Fibroblast of villous mesenchyme (primary cell): Measurements from ENCODE around the gene DPH6. TPM values are rescaled to one million over a fixed set of nuclear protein-coding genes. Genes with fewer than 3 reads are reported as not detected.

Source experiments
- DNase-seq: peaks from one replicate; pipeline ENCODE4 v3.0.0-alpha.2; 2010; ENCODE audit warnings: low read depth
- H3K4me3 ChIP-seq: 2 replicates; pipeline ENCODE4 v1.5.1; 2011; ENCODE audit warnings: low read depth, mild to moderate bottlenecking, low read length
- total RNA-seq: library from RNA; depleted of rRNA; stranded (reverse); fragments of >200 nt; gene quantifications from 2 replicates; pipeline ENCODE4 v1.2.3, GENCODE V29; 2012
- TF ChIP-seq, protein P1 (sequence below): IDR thresholded peaks from 2 replicates; pipeline ENCODE4 v1.5.1; 2012; ENCODE audit warnings: low read depth, mild to moderate bottlenecking, low read length; ENCODE audit not compliant: insufficient read depth

DPH6 gene
- total RNA-seq, 1 donor, result 13.8 TPM

DNA sequence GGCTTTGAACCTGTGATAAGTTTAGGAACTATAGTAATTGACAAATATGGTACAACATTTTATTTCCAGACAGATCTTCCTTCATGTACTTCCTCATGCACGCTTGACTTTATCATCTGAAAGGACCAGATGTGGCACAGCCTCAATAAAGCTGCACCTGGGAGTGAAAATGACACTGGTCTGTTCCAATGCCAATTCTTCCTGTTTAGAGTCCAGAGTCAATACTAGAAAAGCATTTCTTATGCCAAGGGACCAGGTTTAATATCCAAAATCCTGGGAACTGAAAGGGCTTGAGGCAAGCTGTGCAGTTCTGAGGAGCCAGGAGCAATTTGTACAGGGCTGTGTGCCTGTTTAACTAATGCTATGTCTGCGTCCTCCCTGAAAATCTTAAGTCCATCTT is 15.3 kb downstream of the DPH6 start:
- H3K4me3 ChIP-seq, result no peak overlapping the region
- TF ChIP-seq, protein P1, sequence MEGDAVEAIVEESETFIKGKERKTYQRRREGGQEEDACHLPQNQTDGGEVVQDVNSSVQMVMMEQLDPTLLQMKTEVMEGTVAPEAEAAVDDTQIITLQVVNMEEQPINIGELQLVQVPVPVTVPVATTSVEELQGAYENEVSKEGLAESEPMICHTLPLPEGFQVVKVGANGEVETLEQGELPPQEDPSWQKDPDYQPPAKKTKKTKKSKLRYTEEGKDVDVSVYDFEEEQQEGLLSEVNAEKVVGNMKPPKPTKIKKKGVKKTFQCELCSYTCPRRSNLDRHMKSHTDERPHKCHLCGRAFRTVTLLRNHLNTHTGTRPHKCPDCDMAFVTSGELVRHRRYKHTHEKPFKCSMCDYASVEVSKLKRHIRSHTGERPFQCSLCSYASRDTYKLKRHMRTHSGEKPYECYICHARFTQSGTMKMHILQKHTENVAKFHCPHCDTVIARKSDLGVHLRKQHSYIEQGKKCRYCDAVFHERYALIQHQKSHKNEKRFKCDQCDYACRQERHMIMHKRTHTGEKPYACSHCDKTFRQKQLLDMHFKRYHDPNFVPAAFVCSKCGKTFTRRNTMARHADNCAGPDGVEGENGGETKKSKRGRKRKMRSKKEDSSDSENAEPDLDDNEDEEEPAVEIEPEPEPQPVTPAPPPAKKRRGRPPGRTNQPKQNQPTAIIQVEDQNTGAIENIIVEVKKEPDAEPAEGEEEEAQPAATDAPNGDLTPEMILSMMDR, result no peak
- DNase-seq, result no peak

DNA sequence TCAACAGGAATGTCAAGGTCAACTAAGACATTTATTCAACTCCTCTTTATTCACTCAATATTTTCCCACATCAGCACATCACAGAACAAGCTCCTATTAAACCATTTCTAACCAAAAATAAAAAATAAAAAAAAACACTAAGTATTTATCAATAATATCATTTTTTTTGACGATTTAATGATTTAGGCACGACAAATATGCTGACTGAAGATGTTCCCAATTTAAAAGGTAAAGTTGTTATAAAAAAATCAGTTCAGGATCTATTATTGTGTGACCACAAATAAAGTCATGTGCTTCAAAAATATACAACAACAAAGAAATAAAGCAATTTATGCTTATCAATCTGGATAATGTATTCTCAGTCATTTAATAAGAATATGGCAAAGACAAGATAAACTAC is 16.2 kb downstream of the DPH6 start:
- DNase-seq, result no peak
- TF ChIP-seq, protein P1, result no peak
- no peak overlapping the region for H3K4me3 ChIP-seq

DNA sequence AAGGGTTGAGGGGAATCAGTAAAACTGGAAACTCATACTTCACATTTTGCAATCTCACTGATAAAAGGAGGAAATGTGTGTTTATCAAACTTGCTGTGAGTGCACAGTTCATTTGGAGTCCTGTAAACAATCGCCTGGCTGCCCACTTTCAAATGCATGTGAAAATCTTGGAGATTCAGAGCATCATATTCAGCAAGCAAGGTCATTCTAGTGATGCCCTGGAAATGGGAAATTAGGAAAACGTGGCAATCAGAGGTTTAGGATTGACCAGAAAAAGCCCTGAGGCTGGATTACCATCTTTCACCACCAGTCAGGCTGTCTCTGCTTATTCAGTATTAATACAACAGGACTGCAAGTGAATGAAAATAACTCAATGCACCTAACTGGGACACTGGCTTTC is 23.9 kb downstream of the DPH6 start:
- H3K4me3 ChIP-seq, result no peak overlapping the region
- peak; percentile 75 for DNase-seq
- TF ChIP-seq, protein P1, result peak; percentile 18

DNA sequence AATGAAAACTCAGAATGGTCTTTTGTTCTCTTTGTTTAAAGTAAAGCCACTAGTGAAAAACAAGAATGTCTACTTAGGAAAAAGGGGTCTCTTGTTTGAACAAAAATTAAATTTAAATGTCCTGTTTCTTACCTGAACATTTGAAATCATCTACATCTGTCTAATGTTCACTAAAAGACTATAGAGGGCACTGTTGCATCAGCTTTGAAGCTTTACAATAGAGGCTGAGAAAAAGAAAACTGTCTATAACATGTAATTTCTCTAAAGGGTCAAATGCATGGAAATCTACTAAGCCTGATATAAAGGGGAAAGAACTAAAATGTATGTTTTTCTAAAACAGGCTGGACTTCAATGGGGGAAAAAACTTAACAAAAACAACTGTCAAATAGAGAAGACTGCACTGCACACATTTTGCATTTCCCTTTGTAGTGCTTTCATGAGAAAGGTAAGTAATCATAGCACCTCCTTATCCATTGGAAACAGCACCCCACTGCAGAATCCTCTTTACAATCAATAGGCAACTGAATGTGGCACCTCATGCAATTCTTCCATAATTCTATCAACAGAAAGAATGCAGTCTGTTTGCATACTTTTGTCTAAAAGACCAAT is 26.3 kb downstream of the DPH6 start:
- DNase-seq, result peak; percentile 73
- no peak overlapping the region for H3K4me3 ChIP-seq
- TF ChIP-seq, protein P1, result peak; percentile 62

DNA sequence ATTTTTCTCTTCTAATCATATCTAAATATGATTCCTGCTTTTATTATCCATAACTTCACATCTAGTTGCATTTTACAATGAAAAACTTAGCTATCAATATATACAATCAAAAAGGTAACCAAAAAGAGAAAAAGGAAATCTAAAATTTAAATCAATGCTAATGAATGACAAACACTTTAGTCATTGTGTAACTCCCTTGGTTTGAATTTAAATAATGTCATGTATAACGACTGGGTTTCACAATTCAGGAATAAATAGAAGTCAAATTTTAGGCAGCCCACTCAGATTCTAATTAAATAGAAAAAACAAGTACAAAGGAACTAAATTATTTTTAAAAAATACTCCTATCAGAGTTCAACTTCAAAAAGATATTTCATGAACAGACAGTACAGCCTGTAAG is 26.9 kb downstream of the DPH6 start:
- TF ChIP-seq, protein P1, result no peak
- H3K4me3 ChIP-seq, result no peak overlapping the region

DNA sequence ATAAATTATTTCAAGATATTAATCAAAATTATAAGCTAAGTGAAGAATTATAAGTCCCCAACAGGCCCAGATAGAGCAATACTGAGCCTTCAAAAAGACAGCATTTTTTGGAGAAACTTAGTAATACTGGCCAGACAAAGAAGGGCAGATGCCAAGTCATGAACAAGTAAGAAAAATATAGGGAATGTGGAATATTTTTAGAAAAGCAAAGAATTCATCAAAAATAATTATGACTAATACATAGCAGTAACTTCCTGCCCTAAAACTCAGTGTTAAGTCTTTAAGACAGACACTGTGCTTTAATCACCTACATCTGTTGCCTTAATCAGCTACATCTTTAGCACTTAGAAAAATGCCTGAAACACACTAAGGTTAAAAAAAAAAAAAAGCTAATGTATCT is 31.2 kb downstream of the DPH6 start:
- no peak for DNase-seq
- no peak overlapping the region for H3K4me3 ChIP-seq
- TF ChIP-seq, protein P1, result no peak

More for the DNA sequence above, 26.9 kb downstream of the DPH6 start:
- no peak for DNase-seq
